GM10248 (cell line): ENCODE data around the gene FNBP1L.
A peak's percentile ranks its signal among the peaks of the same experiment; 100 is the strongest.

ENCODE experiments used
- CTCF ChIA-PET: fragments of 300-600 bp; sonication (Branson Sonifier 250); formaldehyde crosslinking; extraction: SDS; loops from one replicate; lab custom pipeline; 2021; ENCODE audit warnings: antibody characterized with exemption; lab: Yijun Ruan, JAX
- POLR2A ChIA-PET: fragments of 350-650 bp; sonication (Branson Sonifier 250); formaldehyde crosslinking; extraction: SDS; loops from one replicate; lab custom pipeline; 2020; ENCODE audit warnings: antibody characterized with exemption; lab: Yijun Ruan, JAX
- DNase-seq: peaks from one replicate; pipeline ENCODE4 v3.0.0; 2012; ENCODE audit errors: extremely low spot score
- CTCF ChIP-seq: IDR thresholded peaks from 2 replicates; pipeline ENCODE4 v1.5.1; 2012; ENCODE audit warnings: mild to moderate bottlenecking, low read depth; ENCODE audit errors: extremely low read depth, missing control alignments, control extremely low read depth

The FNBP1L gene

DNA sequence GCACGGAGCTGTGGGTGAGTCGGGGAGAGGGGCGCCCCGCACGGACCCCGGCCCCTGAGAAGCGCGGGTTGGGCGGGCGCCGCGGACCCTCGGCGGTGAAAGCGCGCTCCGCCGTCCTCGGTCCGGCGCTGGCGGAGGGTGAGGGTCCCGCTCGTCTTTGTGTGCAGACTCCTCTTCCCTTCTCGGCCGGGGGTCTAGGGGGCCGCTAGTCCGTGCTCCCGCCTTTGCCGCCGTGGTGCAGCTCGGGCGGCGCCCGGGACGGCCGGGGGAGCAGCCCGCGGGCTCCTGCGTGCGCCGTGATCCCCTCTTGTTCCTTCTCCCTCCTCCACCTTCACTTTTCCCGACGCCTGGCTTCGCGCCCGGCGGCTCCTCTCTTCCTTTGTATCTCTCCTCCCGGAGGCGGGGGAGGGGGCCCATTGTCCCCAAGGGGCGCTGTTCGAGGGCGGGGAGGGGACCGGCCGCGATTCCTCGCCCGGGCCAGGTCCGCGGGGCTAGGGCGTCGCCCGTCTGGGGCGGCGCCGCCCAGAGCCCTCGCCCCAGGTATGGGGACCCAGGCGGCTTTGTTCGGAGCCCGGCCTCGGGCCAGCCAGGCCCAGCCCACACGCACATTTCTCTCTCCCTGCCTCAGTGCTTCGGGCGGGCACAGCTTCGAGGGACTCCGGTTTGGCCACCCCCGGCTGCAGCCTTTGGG lies 519 bp downstream of the FNBP1L start:
- POLR2A ChIA-PET, result no interaction called here
- CTCF ChIA-PET, result interaction anchor here (1.0 kb wide), 1 partner anchor 144 kb away, joined by 3 read pairs; no protein-coding TSS in a partner anchor
- TF ChIP-seq CTCF, result no peak
- DNase-seq, result peak; percentile 35

DNA sequence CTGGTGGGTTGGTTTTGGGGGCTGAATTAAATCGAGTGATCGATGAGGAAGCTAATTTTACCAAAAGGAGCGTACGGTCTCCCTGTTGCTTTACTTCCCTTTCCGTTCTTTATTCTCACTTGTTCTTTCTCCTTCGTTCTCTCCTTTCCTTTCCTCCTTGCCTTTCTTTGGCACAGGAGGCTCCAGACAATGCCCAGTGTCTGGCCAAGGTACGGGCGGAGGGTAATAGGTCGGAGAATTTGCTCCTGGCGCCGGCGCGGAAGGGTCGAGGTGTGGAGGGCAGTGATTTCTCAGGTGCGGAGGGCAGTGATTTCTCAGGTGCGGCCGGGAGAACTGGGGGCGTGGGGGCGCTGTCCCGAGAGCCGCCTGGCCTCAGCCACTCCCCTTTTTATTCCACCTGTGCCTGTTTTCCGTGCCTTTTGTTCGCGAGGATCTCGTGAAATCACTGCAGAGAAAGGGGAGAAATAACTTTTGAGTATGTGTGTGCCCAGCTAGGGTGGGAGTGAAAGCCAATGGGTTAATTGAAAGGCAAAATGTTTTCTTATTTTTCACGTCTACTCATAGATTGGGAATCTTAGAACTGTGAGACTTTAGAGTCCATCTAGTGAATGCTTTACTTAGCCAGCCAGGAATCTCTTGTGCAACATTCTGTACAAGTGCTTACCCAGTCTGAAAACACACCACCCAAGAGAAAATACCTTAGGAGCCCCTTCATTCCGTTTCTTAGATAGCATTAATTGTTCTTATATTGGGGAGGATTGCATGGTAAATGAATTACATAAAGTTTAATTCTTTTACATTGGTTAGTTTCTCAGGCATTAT lies 1.3 kb downstream of the FNBP1L start:
- POLR2A ChIA-PET, result no interaction called here
- TF ChIP-seq CTCF, result no peak
- CTCF ChIA-PET, result no interaction called here
- peak; percentile 21 for DNase-seq

- POLR2A ChIA-PET, result no interaction called here
- CTCF ChIA-PET, result no interaction called here
- DNase-seq, result no peak
- no peak for TF ChIP-seq CTCF
Measured at GRCh38 chr1:93450321-93450720, 2.4 kb downstream of the FNBP1L start.

GRCh38 chr1:93453911-93454310 lies 6.0 kb downstream of the FNBP1L start:
- ChIA-PET CTCF (interaction anchor here (2.4 kb wide), 1 partner anchor 20 kb away, joined by 7 read pairs; no protein-coding TSS in a partner anchor), POLR2A (no interaction called here)
- no peak for TF ChIP-seq CTCF
- DNase-seq, result no peak

DNA sequence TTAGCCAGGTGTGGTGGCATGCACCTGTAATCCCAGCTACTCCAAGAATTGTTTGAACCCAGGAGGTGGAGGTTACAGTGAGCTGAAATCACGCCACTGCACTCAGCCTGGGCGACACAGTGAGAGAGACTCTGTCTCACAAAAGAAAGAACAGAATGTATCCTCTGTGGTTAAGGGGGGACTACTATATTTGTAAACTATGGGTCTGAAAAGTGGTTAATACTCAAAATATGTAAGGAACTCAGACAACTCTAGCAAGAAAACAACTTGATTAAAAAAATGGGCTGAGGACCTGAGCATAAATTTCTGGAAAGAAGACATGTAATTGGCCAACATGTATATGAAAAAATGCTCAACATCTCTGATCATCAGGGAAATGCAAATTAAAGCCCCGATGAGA lies 11.2 kb downstream of the FNBP1L start:
- no peak for DNase-seq
- TF ChIP-seq CTCF, result no peak
- POLR2A ChIA-PET, result no interaction called here
- CTCF ChIA-PET, result no interaction called here

DNA sequence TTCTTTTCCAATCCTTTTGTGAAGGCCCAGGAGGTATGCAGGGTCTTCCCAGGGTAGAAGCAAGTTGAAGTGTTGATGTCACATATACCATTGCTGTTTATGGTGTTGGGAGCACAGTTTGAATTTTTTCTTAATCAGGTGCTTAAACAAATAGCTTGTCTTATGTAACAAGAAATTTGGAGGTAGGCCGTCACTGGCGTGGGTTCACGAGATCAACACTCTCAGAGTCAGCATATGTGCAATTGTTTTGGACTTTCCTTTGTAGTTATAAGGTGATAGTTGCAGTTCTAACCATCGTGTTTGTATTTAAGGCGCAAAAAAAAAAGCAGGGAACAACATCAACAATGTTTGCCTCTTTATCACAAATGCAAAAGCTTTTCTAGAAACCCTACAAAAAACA lies 13.3 kb downstream of the FNBP1L start:
- ChIA-PET POLR2A (no interaction called here), CTCF (interaction anchor here (1.0 kb wide), 1 partner anchor 25 kb away, joined by 3 read pairs; no protein-coding TSS in a partner anchor)
- no peak for TF ChIP-seq CTCF
- DNase-seq, result no peak
